NT2/D1 (cell line): ENCODE measurements around the gene KCNJ12.

Experiments
- SUZ12 ChIP-seq: IDR thresholded peaks from 2 replicates; pipeline ENCODE4 v1.6.1; 2011; ENCODE audit not compliant: insufficient read length, insufficient read depth; ENCODE audit errors: extremely low read depth
- YY1 ChIP-seq: IDR thresholded peaks from 2 replicates; pipeline ENCODE4 v1.6.1; 2011; ENCODE audit not compliant: insufficient read length, insufficient read depth

- TF ChIP-seq YY1 = no peak
- no peak for TF ChIP-seq SUZ12
Observed at GRCh38 chr17:21387616-21388015, 11.5 kb downstream of the KCNJ12 start.
